GM12874 (cell line): Measurements from ENCODE around the gene COL13A1.

ENCODE experiments used
- CTCF ChIP-seq: IDR thresholded peaks from 2 replicates; pipeline ENCODE4 v1.5.1; 2011; ENCODE audit warnings: low read depth, mild to moderate bottlenecking, control low read depth, low read length, moderate library complexity; ENCODE audit not compliant: insufficient read depth

Gene COL13A1

GRCh38 chr10:69846293-69846921 is 44.7 kb downstream of the COL13A1 start:
- TF ChIP-seq CTCF: no peak

- no peak for TF ChIP-seq CTCF
Measured at GRCh38 chr10:69847458-69847857, 45.8 kb downstream of the COL13A1 start.

GRCh38 chr10:69847883-69848282 is 46.2 kb downstream of the COL13A1 start:
- no peak for TF ChIP-seq CTCF

- no peak for TF ChIP-seq CTCF
Measured at GRCh38 chr10:69848454-69848853, 46.7 kb downstream of the COL13A1 start.

- TF ChIP-seq CTCF: no peak
Measured at GRCh38 chr10:69849825-69850224, 48.1 kb downstream of the COL13A1 start.

GRCh38 chr10:69850440-69850839 is 48.7 kb downstream of the COL13A1 start:
- TF ChIP-seq CTCF: no peak

GRCh38 chr10:69851306-69851705 is 49.6 kb downstream of the COL13A1 start:
- TF ChIP-seq CTCF: no peak
